Measurements from ENCODE around the gene ASB10. TPM values are rescaled to one million over a fixed set of nuclear protein-coding genes. Genes with fewer than 3 reads are reported as not detected.

Gene ASB10
- total and polyA plus RNA-seq, 4 donors, result not detected

GRCh38 chr7:151168003-151168786 lies 18.9 kb downstream of the ASB10 start:
- H3K4me1 ChIP-seq (ENCODE audit: control insufficient read depth in 4 of 4, insufficient read depth in 4 of 4, low read length in 3 of 4), result peaks cover 8 to 15% (median 12%) of the 10 kb centered on the region in 4 donors
- TF ChIP-seq, protein P1, sequence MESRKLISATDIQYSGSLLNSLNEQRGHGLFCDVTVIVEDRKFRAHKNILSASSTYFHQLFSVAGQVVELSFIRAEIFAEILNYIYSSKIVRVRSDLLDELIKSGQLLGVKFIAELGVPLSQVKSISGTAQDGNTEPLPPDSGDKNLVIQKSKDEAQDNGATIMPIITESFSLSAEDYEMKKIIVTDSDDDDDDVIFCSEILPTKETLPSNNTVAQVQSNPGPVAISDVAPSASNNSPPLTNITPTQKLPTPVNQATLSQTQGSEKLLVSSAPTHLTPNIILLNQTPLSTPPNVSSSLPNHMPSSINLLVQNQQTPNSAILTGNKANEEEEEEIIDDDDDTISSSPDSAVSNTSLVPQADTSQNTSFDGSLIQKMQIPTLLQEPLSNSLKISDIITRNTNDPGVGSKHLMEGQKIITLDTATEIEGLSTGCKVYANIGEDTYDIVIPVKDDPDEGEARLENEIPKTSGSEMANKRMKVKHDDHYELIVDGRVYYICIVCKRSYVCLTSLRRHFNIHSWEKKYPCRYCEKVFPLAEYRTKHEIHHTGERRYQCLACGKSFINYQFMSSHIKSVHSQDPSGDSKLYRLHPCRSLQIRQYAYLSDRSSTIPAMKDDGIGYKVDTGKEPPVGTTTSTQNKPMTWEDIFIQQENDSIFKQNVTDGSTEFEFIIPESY (IDR thresholded peaks at IDR 0.05), result no peak
- TF ChIP-seq JUND (IDR thresholded peaks at IDR 0.05) (no peak), HNF4G (IDR thresholded peaks at IDR 0.05) (no peak), REST (IDR thresholded peaks at IDR 0.05) (no peak), GABPA (IDR thresholded peaks at IDR 0.05 in 1 of 2, conservative IDR thresholded peaks at IDR 0.05 in 1 of 2) (no peak), FOXA1 (IDR thresholded peaks at IDR 0.05) (no peak), FOXA2 (IDR thresholded peaks at IDR 0.05) (no peak), HNF4A (conservative IDR thresholded peaks at IDR 0.05) (no peak)
- TF ChIP-seq, protein P2, sequence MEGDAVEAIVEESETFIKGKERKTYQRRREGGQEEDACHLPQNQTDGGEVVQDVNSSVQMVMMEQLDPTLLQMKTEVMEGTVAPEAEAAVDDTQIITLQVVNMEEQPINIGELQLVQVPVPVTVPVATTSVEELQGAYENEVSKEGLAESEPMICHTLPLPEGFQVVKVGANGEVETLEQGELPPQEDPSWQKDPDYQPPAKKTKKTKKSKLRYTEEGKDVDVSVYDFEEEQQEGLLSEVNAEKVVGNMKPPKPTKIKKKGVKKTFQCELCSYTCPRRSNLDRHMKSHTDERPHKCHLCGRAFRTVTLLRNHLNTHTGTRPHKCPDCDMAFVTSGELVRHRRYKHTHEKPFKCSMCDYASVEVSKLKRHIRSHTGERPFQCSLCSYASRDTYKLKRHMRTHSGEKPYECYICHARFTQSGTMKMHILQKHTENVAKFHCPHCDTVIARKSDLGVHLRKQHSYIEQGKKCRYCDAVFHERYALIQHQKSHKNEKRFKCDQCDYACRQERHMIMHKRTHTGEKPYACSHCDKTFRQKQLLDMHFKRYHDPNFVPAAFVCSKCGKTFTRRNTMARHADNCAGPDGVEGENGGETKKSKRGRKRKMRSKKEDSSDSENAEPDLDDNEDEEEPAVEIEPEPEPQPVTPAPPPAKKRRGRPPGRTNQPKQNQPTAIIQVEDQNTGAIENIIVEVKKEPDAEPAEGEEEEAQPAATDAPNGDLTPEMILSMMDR (IDR thresholded peaks at IDR 0.05; ENCODE audit: low read depth, low read length, missing input control), result peak; percentile 37
- H3K4me3 ChIP-seq (ENCODE audit: low read depth in 1 of 3, low read length in 3 of 3), result peak overlapping the region in 1 of 3 donors; percentile 53
- H3K27me3 ChIP-seq (ENCODE audit: control insufficient read depth in 4 of 4, insufficient read depth in 4 of 4, low read length in 3 of 4), result peaks cover 5 to 14% (median 10%) of the 10 kb centered on the region in 4 donors
- H3K36me3 ChIP-seq (ENCODE audit: control insufficient read depth in 4 of 4, insufficient read depth in 3 of 4, low read depth in 1 of 4, low read length in 3 of 4), result no peaks in the 10 kb centered on the region
- H3K9ac ChIP-seq (ENCODE audit: low read depth in 1 of 2, low read length in 2 of 2), result no peak overlapping the region
- H3K9me3 ChIP-seq (ENCODE audit: control insufficient read depth in 4 of 4, low read length in 3 of 4), result no peaks in the 10 kb centered on the region
- peak; percentile 49 for DNase-seq (ENCODE audit: low spot score)
- 5% methylated on average over 52 of the region's 52 CpGs for WGBS
- H3K27ac ChIP-seq (ENCODE audit: low read depth in 1 of 2, low read length in 2 of 2), result no peak overlapping the region

GRCh38 chr7:151167197-151167961 lies 19.7 kb downstream of the ASB10 start, which contains the start of gene GBX1:
Gene GBX1, minus strand, starts transcription at chr7:151167694. Its CDS starts 146 bp downstream, at chr7:151167548.
- WGBS, result 2% methylated on average over 101 of the region's 101 CpGs
- TF ChIP-seq ATF3 (IDR thresholded peaks at IDR 0.05) (no peak), YY1 (IDR thresholded peaks at IDR 0.05) (no peak), EGR1 (IDR thresholded peaks at IDR 0.05; ENCODE audit: low read depth in 2 of 2) (no peak), SP1 (IDR thresholded peaks at IDR 0.05) (no peak), NR2F2 (IDR thresholded peaks at IDR 0.05) (no peak)
- TF ChIP-seq, protein P2 (IDR thresholded peaks at IDR 0.05; ENCODE audit: low read depth, low read length, missing input control), result no peak
- TF ChIP-seq, protein P3, sequence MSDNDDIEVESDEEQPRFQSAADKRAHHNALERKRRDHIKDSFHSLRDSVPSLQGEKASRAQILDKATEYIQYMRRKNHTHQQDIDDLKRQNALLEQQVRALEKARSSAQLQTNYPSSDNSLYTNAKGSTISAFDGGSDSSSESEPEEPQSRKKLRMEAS (IDR thresholded peaks at IDR 0.05), result no peak
- no peak for DNase-seq (ENCODE audit: low spot score)
- Histone ChIP-seq H3K4me1 (ENCODE audit: control insufficient read depth in 4 of 4, insufficient read depth in 4 of 4, low read length in 3 of 4) (peaks cover 8 to 15% (median 12%) of the 10 kb centered on the region in 4 donors), H3K9me3 (ENCODE audit: control insufficient read depth in 4 of 4, low read length in 3 of 4) (no peaks in the 10 kb centered on the region), H3K27ac (ENCODE audit: low read depth in 1 of 2, low read length in 2 of 2) (no peak within 1 kb of the TSS), H3K9ac (ENCODE audit: low read depth in 1 of 2, low read length in 2 of 2) (no peak within 1 kb of the TSS), H3K4me3 (ENCODE audit: low read depth in 1 of 3, low read length in 3 of 3) (peak within 1 kb of the TSS in 1 of 3 donors; percentile 53), H3K36me3 (ENCODE audit: control insufficient read depth in 4 of 4, insufficient read depth in 3 of 4, low read depth in 1 of 4, low read length in 3 of 4) (no peaks in the 10 kb centered on the region), H3K27me3 (ENCODE audit: control insufficient read depth in 4 of 4, insufficient read depth in 4 of 4, low read length in 3 of 4) (peaks cover 5 to 18% (median 11%) of the 10 kb centered on the region in 4 donors)

All from liver (tissue), 9 donors.